ENCODE measurements around the gene C1QTNF5.

C1QTNF5 gene

GRCh38 chr11:119317592-119318239 lies 23.0 kb downstream of the C1QTNF5 start:
- DNase-seq (ENCODE audit: low spot score), result no peak

- no peak for DNase-seq (ENCODE audit: low spot score)
Measured at GRCh38 chr11:119316729-119317591, 23.7 kb downstream of the C1QTNF5 start, which contains the start of gene MCAM. MCAM (minus strand) TSS chr11:119317130; CDS start chr11:119317101, 29 bp downstream.

- peak; percentile 15 for DNase-seq (ENCODE audit: low spot score)
Measured at GRCh38 chr11:119316016-119316728, 24.5 kb downstream of the C1QTNF5 start.

GRCh38 chr11:119315131-119316015 lies 25.3 kb downstream of the C1QTNF5 start:
- peak; percentile 53 for DNase-seq (ENCODE audit: low spot score)

GRCh38 chr11:119314726-119315125 lies 26.0 kb downstream of the C1QTNF5 start:
- no peak for DNase-seq (ENCODE audit: low spot score)

DNA sequence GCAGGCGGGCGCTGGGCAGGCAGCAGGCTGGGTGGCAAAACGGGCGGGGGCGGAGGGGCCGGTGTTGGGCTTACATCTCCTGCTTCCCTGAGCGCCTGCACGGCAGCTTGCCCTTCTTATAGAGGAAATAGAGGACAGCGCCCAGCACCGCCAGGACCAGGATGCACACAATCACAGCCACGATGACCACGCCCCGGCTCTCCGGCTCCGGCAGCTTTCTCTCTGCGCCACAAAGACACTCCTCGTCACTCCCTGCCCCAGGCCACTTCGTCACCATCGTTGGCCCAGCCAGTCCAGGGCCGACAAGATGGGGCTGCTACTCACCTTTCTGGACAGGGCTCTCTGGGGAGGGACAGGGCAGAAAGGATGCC lies 30.0 kb downstream of the C1QTNF5 start:
- DNase-seq (ENCODE audit: low spot score), result no peak

GRCh38 chr11:119309953-119310681 lies 30.6 kb downstream of the C1QTNF5 start:
- DNase-seq (ENCODE audit: low spot score), result no peak

DNA sequence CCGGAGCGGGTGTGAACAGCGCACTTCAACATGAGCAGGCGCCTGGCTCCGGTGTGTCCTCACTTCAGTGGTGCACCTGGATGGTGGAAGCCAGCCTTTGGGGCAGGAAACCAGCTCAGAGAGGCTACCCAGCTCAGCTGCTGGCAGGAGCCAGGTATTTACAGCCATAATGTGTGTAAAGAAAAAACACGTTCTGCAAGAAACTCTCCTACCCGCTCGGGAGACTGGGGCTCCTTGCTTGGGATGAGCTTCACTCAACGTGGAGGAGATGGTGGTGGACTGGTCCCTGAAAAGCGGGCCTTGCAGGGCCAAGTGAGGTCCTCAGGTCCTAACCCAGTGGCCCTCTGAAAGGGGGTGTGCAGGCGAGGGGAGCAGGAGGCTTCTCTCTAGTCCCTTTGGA lies 31.3 kb downstream of the C1QTNF5 start:
- DNase-seq (ENCODE audit: low spot score), result no peak

DNA sequence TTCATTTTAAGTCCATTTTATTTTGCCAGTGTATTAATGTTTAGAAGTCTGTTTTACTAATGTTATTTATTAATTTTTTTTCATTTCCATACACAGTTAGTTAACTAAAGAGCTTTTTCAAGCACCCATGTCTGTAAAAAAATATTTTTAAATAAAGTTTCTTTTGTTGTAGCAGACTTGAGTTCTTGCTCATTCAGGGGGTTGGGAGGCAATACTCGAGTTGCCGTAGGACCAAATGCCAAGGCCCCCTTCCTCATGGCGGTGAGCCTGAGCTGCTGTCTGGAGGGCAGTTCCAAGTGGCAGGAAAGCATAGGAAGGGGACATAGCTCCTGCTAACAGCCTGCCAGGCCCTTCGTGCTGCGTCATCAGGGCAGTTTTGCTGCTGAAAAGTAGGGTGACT lies 32.7 kb downstream of the C1QTNF5 start:
- no peak for DNase-seq (ENCODE audit: low spot score)

- peak; percentile 13 for DNase-seq (ENCODE audit: low spot score)
Measured at GRCh38 chr11:119307219-119307618, 33.5 kb downstream of the C1QTNF5 start.

DNA sequence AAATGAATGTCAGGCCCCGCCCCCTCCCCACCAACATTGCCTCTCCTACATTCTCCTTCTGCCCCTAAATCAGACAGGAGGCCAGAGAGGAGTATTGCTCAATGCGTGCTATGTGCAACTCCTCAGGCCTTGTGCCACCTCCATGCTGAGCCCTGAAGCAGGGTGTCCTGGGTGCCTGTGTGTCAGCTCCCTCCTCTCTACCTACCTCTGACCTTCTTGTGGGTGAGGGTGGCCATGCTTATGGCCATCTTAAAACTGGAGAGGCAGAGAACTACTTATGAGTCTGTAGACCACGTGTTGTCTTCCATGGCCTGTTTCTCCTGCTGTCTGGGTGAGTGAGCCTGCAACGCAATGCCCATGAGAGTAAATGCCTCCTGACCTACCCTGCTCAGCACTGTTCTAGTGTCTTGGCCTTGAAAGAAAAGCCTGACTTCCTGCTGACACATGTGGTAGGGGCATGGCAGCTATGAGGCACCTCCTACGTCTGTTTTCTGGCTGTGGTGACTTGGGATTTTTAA lies 34.3 kb downstream of the C1QTNF5 start:
- peak; percentile 79 for DNase-seq (ENCODE audit: low spot score)

GRCh38 chr11:119305556-119306372 lies 34.9 kb downstream of the C1QTNF5 start:
- no peak for DNase-seq (ENCODE audit: low spot score)

DNA sequence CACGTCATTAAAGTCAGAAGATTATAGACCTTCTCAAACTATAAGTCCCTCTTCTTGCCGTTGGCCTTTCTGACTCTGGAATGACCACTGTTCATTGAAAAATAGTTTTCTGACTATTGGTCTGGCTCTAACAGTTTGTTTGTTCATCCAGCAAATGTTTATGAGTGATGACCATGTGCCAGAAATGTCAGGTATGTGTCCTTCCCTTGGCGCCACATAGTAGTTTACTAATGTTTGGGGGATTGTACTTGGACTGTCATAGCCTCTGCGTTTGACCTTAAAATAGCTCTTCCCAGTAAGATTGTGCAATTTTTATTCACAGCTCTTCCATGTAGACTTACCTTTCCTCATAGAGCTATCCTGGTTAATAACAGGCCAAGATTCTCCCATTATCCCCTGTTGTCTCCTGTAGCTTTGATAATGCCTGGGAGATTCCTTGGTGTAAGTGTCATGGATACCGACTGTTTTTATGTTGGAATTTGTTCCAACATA lies 37.4 kb downstream of the C1QTNF5 start:
- DNase-seq (ENCODE audit: low spot score), result no peak

- DNase-seq (ENCODE audit: low spot score), result no peak
Measured at GRCh38 chr11:119300198-119300964, 40.3 kb downstream of the C1QTNF5 start.

DNA sequence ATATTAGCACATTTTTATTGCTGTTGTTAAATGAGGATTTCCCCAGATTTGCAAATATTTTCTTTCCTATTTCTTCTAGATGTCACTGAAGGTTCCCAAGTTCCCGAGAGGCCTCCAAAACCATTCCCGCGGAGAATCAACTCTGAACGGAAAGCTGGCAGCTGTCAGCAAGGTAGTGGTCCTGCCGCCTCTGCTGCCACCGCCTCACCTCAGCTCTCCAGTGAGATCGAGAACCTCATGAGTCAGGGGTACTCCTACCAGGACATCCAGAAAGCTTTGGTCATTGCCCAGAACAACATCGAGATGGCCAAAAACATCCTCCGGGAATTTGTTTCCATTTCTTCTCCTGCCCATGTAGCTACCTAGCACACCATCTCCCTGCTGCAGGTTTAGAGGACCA lies 41.3 kb downstream of the C1QTNF5 start:
- DNase-seq (ENCODE audit: low spot score), result no peak

DNA sequence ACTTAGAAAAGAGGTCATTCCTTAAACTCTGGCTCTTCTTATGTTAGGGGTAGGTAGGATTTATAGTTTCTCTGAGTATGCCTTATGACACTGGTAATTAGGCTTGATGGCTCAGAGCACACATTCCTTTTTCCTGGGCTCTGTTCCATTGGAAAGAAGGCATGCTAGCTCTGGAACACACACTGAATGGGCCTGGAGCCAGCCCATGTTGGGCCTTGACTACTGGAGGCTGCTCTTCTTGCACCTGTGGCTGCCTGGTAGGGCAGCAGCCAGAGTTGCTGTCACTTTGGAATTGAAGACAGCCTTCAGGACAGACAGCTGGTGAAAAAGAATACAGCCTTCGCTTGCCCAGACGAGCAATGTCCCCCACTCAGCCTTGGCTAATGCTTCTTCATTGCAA lies 42.0 kb downstream of the C1QTNF5 start:
- DNase-seq (ENCODE audit: low spot score), result no peak

- DNase-seq (ENCODE audit: low spot score), result no peak
Measured at GRCh38 chr11:119297938-119298337, 42.7 kb downstream of the C1QTNF5 start.

DNA sequence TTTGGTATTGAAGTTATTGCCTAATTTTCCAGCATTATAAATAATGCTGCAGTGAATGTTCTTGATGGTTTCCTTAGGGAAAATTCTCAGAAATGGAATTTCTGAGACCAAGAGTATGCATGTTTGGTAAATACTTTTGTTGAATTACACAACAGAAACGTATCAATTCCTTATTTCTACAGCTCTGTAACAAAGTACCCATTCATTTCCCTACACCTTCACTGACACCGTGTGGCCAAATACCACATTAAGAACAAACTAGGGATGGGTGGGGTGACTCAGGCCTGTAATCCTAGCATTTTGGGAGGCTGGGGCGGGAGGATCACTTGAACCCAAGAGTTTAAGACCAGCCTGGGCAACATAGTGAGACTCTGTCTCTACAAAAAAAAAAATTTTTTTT lies 45.5 kb downstream of the C1QTNF5 start:
- DNase-seq (ENCODE audit: low spot score), result no peak

- DNase-seq (ENCODE audit: low spot score), result no peak
Measured at GRCh38 chr11:119293461-119293860, 47.2 kb downstream of the C1QTNF5 start.

Data from kidney capillary endothelial cell (primary cell).